Activated CD4-positive, alpha-beta T cell treated with anti-CD3 and anti-CD28 coated beads for 36 hours (primary cell): ENCODE data around the gene TMEM119. TPM values are rescaled to one million over a fixed set of nuclear protein-coding genes. Genes with fewer than 3 reads are reported as not detected.
"Not testable (repeated sequence)": the region's sequence is repeated elsewhere in the genome, so short reads cannot be mapped to it uniquely, and the experiment has no call there.

Experiments used
- ATAC-seq: fragments of 200-7000 bp; cut with Tn5 transposase; one replicate; pipeline ENCODE4 v1.10.0; 2021; ENCODE audit warnings: mild to moderate bottlenecking, moderate library complexity
- CTCF ChIA-PET: fragments of 350-600 bp; sonication (Branson Sonifier 250); formaldehyde crosslinking; loops from one replicate; lab custom pipeline; 2021; ENCODE audit warnings: antibody characterized with exemption; lab: Charles Lee
- POLR2A ChIA-PET: fragments of 350-600 bp; sonication (Branson Sonifier 250); formaldehyde crosslinking; loops from one replicate; lab custom pipeline; 2021; ENCODE audit warnings: antibody characterized with exemption, inconsistent platforms; lab: Charles Lee
- DNase-seq: peaks from one replicate; pipeline ENCODE4 v3.0.0-alpha.2; 2020
- H3K27ac Mint-ChIP-seq: one replicate; pipeline ENCODE4 v1.8.0; 2021; ENCODE audit warnings: mixed read lengths
- H3K27me3 Mint-ChIP-seq: one replicate; pipeline ENCODE4 v1.8.0; 2021; ENCODE audit warnings: mixed read lengths
- H3K36me3 Mint-ChIP-seq: one replicate; pipeline ENCODE4 v1.8.0; 2021; ENCODE audit warnings: low read depth, mixed read lengths
- H3K4me1 Mint-ChIP-seq: one replicate; pipeline ENCODE4 v1.8.0; 2021; ENCODE audit warnings: mixed read lengths
- H3K4me3 Mint-ChIP-seq: one replicate; pipeline ENCODE4 v1.8.0; 2021; ENCODE audit warnings: mild to moderate bottlenecking, moderate library complexity, mixed read lengths
- H3K9me3 Mint-ChIP-seq: one replicate; pipeline ENCODE4 v1.8.0; 2021; ENCODE audit warnings: low read depth, mixed read lengths
- intact Hi-C, 2 experiments: fragments of 100-400 bp; cut with DNase I in 1 of 2; cut with micrococcal nuclease in 1 of 2; formaldehyde crosslinking; loops; one replicate each; pipeline versions ENCODE4 v1.14.2 to v1.15.1; 2022 to 2024; cut with DNase I, micrococcal nuclease
- total RNA-seq, 2 experiments: library from RNA; stranded (reverse); gene quantifications; one replicate each; pipeline ENCODE4 v1.2.3, GENCODE V29; 2021

TMEM119 gene
- total RNA-seq, 2 experiments from 2014 or later, result 0.21 to 0.28 TPM

- no peak for DNase-seq
- Mint-ChIP-seq H3K27ac (peak overlapping the region; percentile 99), H3K4me1 (peaks cover 65% of the 10 kb centered on the region), H3K9me3 (no peaks in the 10 kb centered on the region), H3K36me3 (peaks cover 31% of the 10 kb centered on the region), H3K27me3 (no peaks in the 10 kb centered on the region), H3K4me3 (peak overlapping the region; percentile 81)
- CTCF ChIA-PET, result interaction anchor here (0.6 to 10.6 kb wide), 11 partner anchors 15 to 478 kb away, joined by 3 to 140 read pairs (median 4); no protein-coding TSS in a partner anchor
- POLR2A ChIA-PET, result interaction anchor here (0.6 to 1.7 kb wide), 4 partner anchors 12 to 841 kb away, joined by 3 to 9 read pairs (median 6); partner anchors contain the start of gene ISCU
- ATAC-seq, result no peak
- intact Hi-C loops, result loop anchor here (1.0 to 10.0 kb wide), 6 partner anchors 16 to 948 kb away; partner anchors contain the start of genes FICD (in 2 of the 2), CORO1C (in 1 of the 2), PWP1 (in 1 of the 2) and SSH1 (in 1 of the 2)
Measured at GRCh38 chr12:108633081-108633533, 35.2 kb upstream of the TMEM119 start.

DNA sequence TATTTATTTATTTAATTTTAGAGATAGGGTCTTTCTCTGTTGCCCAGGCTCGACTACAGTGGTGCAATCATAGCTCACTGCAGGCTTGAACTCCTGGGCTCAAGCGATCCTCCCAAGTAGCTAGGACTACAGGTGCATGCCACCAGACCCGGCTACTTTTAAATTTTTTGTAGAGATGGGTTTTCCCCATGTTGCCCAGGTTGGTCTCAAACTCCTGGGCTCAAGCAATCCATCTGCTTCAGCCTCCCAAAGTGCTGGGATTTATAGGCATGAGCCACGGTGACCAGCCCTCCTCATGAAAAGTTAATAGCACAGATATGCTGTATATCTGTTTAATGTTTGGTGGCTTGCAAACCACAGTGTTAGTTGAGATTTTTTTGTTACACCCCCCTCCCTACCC is 33.4 kb upstream of the TMEM119 start:
- not testable (repeated sequence) for H3K27me3 Mint-ChIP-seq, DNase-seq, H3K9me3 Mint-ChIP-seq, ATAC-seq
- peak overlapping the region; percentile 81 for H3K4me3 Mint-ChIP-seq
- POLR2A ChIA-PET, result interaction anchor here (0.6 to 1.5 kb wide), 3 partner anchors 14 to 109 kb away, joined by 3 to 7 read pairs (median 4); partner anchors contain the start of gene ISCU
- H3K36me3 Mint-ChIP-seq, result peaks cover 35% of the 10 kb centered on the region
- peak overlapping the region; percentile 100 for H3K27ac Mint-ChIP-seq
- intact Hi-C loops, result loop anchor here (5.0 to 10.0 kb wide), 3 partner anchors 101 to 946 kb away; partner anchors contain the start of genes FICD (in 2 of the 2), CORO1C (in 1 of the 2) and PWP1 (in 1 of the 2)
- CTCF ChIA-PET, result interaction anchor here (1.4 to 10.6 kb wide), 3 partner anchors 13 to 56 kb away, joined by 3 to 140 read pairs (median 4); no protein-coding TSS in a partner anchor
- peaks cover 69% of the 10 kb centered on the region for H3K4me1 Mint-ChIP-seq

- Mint-ChIP-seq H3K27me3 (no peaks in the 10 kb centered on the region), H3K36me3 (peaks cover 38% of the 10 kb centered on the region), H3K4me1 (peaks cover 66% of the 10 kb centered on the region), H3K4me3 (peak overlapping the region; percentile 81), H3K9me3 (no peaks in the 10 kb centered on the region), H3K27ac (peak overlapping the region; percentile 100)
- ATAC-seq (no peak), DNase-seq (peak; percentile 57)
- CTCF ChIA-PET, result interaction anchor here (0.7 to 10.6 kb wide), 5 partner anchors 12 to 119 kb away, joined by 3 to 140 read pairs (median 4); no protein-coding TSS in a partner anchor
- POLR2A ChIA-PET, result interaction anchor here (0.6 to 1.5 kb wide), 3 partner anchors 14 to 108 kb away, joined by 3 to 7 read pairs (median 4); partner anchors contain the start of gene ISCU
- intact Hi-C loops, result loop anchor here (5.0 to 10.0 kb wide), 3 partner anchors 102 to 946 kb away; partner anchors contain the start of genes FICD (in 2 of the 2), CORO1C (in 1 of the 2) and PWP1 (in 1 of the 2)
Measured at GRCh38 chr12:108630481-108631207, 32.8 kb upstream of the TMEM119 start.

GRCh38 chr12:108629824-108630476 is 32.1 kb upstream of the TMEM119 start:
- Mint-ChIP-seq H3K9me3 (no peaks in the 10 kb centered on the region), H3K27ac (peak overlapping the region; percentile 100), H3K4me3 (peak overlapping the region; percentile 81), H3K36me3 (peaks cover 43% of the 10 kb centered on the region), H3K4me1 (peaks cover 63% of the 10 kb centered on the region), H3K27me3 (no peaks in the 10 kb centered on the region)
- DNase-seq (peak; percentile 81), ATAC-seq (peak; percentile 50)
- intact Hi-C loops, result loop anchor here (1.0 to 10.0 kb wide), 9 partner anchors 13 to 945 kb away; partner anchors contain the start of genes FICD (in 2 of the 2), ALKBH2 (in 1 of the 2), CORO1C (in 1 of the 2) and ISCU (in 1 of the 2)
- ChIA-PET POLR2A (interaction anchor here (1.4 to 1.5 kb wide), 2 partner anchors 13 to 68 kb away, joined by 4 to 7 read pairs; partner anchors contain the start of gene ISCU), CTCF (interaction anchor here (0.5 to 10.6 kb wide), 7 partner anchors 12 to 173 kb away, joined by 3 to 140 read pairs (median 4); no protein-coding TSS in a partner anchor)

- Mint-ChIP-seq H3K27ac (peak overlapping the region; percentile 100), H3K27me3 (no peaks in the 10 kb centered on the region), H3K9me3 (no peaks in the 10 kb centered on the region), H3K36me3 (peaks cover 47% of the 10 kb centered on the region), H3K4me3 (peak overlapping the region; percentile 81), H3K4me1 (peaks cover 55% of the 10 kb centered on the region)
- DNase-seq (peak; percentile 51), ATAC-seq (no peak)
- ChIA-PET POLR2A (interaction anchor here (1.5 to 2.0 kb wide), 2 partner anchors 11 to 67 kb away, joined by 5 read pairs; partner anchors contain the start of gene ISCU), CTCF (interaction anchor here (0.5 to 10.6 kb wide), 6 partner anchors 11 to 174 kb away, joined by 3 to 140 read pairs (median 4); partner anchors contain the start of gene SART3)
- intact Hi-C loops, result loop anchor here (1.0 to 2.0 kb wide), 6 partner anchors 12 to 464 kb away; partner anchors contain the start of genes ALKBH2 (in 1 of the 2), ISCU (in 1 of the 2), SSH1 (in 1 of the 2) and USP30 (in 1 of the 2)
Measured at GRCh38 chr12:108629151-108629550, 31.3 kb upstream of the TMEM119 start.

- no peaks in the 10 kb centered on the region for H3K9me3 Mint-ChIP-seq
- DNase-seq (no peak), ATAC-seq (no peak)
- H3K36me3 Mint-ChIP-seq, result peaks cover 61% of the 10 kb centered on the region
- H3K4me1 Mint-ChIP-seq, result peaks cover 54% of the 10 kb centered on the region
- ChIA-PET CTCF (interaction anchor here (0.6 to 10.6 kb wide), 10 partner anchors 8 to 176 kb away, joined by 3 to 140 read pairs (median 4); partner anchors contain the start of gene SART3), POLR2A (interaction anchor here (0.9 to 2.0 kb wide), 3 partner anchors 9 to 65 kb away, joined by 3 to 5 read pairs (median 5); partner anchors contain the start of gene ISCU)
- peak overlapping the region; percentile 89 for H3K27ac Mint-ChIP-seq
- H3K4me3 Mint-ChIP-seq, result no peak overlapping the region
- intact Hi-C loops, result no loop called here
- no peaks in the 10 kb centered on the region for H3K27me3 Mint-ChIP-seq
Measured at GRCh38 chr12:108627134-108627920, 29.4 kb upstream of the TMEM119 start.

GRCh38 chr12:108625228-108625627 is 27.3 kb upstream of the TMEM119 start:
- ChIA-PET POLR2A (no interaction called here), CTCF (no interaction called here)
- Mint-ChIP-seq H3K4me3 (no peak overlapping the region), H3K9me3 (no peaks in the 10 kb centered on the region), H3K27me3 (no peaks in the 10 kb centered on the region), H3K27ac (peak overlapping the region; percentile 2), H3K4me1 (peaks cover 42% of the 10 kb centered on the region), H3K36me3 (peaks cover 58% of the 10 kb centered on the region)
- intact Hi-C loops, result no loop called here
- no peak for ATAC-seq
- DNase-seq, result no peak

DNA sequence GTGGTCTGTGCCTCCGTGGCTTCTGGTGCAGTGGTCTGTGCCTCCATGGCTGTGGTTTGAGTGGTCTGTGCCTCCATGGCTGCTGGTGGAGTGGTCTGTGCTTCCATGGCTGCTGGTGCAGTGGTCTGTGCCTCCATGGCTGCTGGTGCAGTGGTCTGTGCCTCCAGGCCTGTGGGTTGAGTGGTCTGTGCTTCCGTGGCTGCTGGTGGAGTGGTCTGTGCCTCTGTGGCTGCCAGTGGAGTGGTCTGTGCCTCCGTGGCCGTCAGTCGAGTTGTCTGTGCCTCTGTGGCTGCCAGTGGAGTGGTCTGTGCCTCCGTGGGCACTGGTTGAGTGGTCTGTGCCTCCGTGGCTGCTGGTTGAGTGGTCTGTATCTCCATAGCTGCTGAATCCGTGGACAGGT is 25.7 kb upstream of the TMEM119 start:
- CTCF ChIA-PET, result no interaction called here

DNA sequence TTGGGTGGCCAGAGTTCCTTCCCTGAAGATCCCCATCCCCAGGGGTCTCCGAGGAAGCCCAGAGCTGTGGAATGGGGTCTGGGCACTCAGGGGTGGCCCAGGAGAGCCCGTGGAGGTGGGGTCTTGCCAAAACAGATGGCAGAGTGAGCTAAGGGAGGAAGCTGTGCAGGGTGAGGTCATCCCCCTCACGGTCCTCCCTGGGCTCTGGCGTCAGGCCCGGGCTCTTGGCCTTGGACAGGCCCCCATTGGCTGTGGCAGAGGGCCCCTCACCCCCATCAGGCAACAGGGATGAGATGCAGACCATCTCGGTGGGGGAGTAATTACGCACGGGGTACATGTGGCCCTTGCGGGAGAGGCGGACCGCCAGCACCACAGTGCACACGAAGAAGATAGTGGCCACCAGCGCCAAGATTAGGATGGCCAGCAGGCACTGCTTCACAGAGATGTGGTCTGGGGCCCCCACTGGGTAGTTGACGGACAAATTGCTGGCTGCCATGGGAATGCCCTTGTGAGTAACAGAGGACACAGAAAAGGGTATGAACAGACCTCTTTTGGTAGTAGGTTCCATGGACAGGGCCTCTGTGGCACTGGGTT is 25.1 kb upstream of the TMEM119 start:
- intact Hi-C loops, result no loop called here
- CTCF ChIA-PET, result interaction anchor here (9.0 kb wide), 1 partner anchor 58 kb away, joined by 270 read pairs; the partner anchor contains the start of genes ISCU and SART3
- Mint-ChIP-seq H3K27ac (no peak overlapping the region), H3K9me3 (no peaks in the 10 kb centered on the region), H3K27me3 (no peaks in the 10 kb centered on the region), H3K36me3 (peaks cover 44% of the 10 kb centered on the region), H3K4me1 (peaks cover 36% of the 10 kb centered on the region), H3K4me3 (no peak overlapping the region)
- no peak for DNase-seq
- POLR2A ChIA-PET, result no interaction called here
- no peak for ATAC-seq

More for the DNA sequence above, 25.7 kb upstream of the TMEM119 start:
- intact Hi-C loops, result no loop called here
- ATAC-seq (no peak), DNase-seq (no peak)
- peaks cover 34% of the 10 kb centered on the region for H3K4me1 Mint-ChIP-seq
- no peaks in the 10 kb centered on the region for H3K9me3 Mint-ChIP-seq
- POLR2A ChIA-PET, result no interaction called here
- no peak overlapping the region for H3K4me3 Mint-ChIP-seq
- peak overlapping the region; percentile 53 for H3K27ac Mint-ChIP-seq
- no peaks in the 10 kb centered on the region for H3K27me3 Mint-ChIP-seq
- peaks cover 48% of the 10 kb centered on the region for H3K36me3 Mint-ChIP-seq
